AG04450 (cell line): ENCODE data around the gene AZU1. TPM values are rescaled to one million over a fixed set of nuclear protein-coding genes. Genes with fewer than 3 reads are reported as not detected.

ENCODE experiments used
- CTCF ChIA-PET: fragments of 300-600, 350-600 bp; formaldehyde crosslinking; extraction: SDS; loops from one replicate; lab custom pipeline; 2022; ENCODE audit warnings: antibody characterized with exemption, inconsistent platforms; lab: Charles Lee
- POLR2A ChIA-PET: fragments of 350-600 bp; formaldehyde crosslinking; extraction: SDS; loops from one replicate; lab custom pipeline; 2021; ENCODE audit warnings: antibody characterized with exemption, inconsistent platforms; lab: Yijun Ruan, JAX
- DNase-seq: peaks from one replicate; pipeline ENCODE4 v3.0.0-alpha.2; 2011; ENCODE audit warnings: low read depth, low spot score
- H3K27ac ChIP-seq: one replicate; pipeline ENCODE4 v1.5.1; 2012; ENCODE audit warnings: low read depth, low read length, control low read depth
- H3K27me3 ChIP-seq: one replicate; pipeline ENCODE4 v1.6.0; 2012; ENCODE audit warnings: low read length; ENCODE audit not compliant: control insufficient read depth, insufficient read depth
- H3K4me3 ChIP-seq: 2 replicates; pipeline ENCODE4 v1.5.1; 2011; ENCODE audit warnings: mild to moderate bottlenecking, low read depth, low read length, control low read depth
- H3K9me3 ChIP-seq: 2 replicates; pipeline ENCODE4 v1.5.1; 2012; ENCODE audit warnings: low read length; ENCODE audit not compliant: control insufficient read depth, insufficient read depth
- CTCF ChIP-seq: IDR thresholded peaks from 2 replicates; pipeline ENCODE4 v1.5.1; 2011; ENCODE audit warnings: low read depth, low read length, control low read depth, inconsistent platforms
- polyA plus RNA-seq: library from polyadenylated mRNA; depleted of rRNA; stranded (reverse); fragments of >200 nt; gene quantifications from 2 replicates; pipeline ENCODE4 v1.2.3, GENCODE V29; 2011

AZU1 gene
- polyA plus RNA-seq, 1 experiment, result 0.04 TPM

GRCh38 chr19:867301-867793 lies 39.7 kb downstream of the AZU1 start:
- Histone ChIP-seq H3K4me3 (no peak overlapping the region), H3K9me3 (peaks cover 11% of the 10 kb centered on the region; the same call in 1 of the 2 replicates), H3K27me3 (no peaks in the 10 kb centered on the region), H3K27ac (no peak overlapping the region)
- CTCF ChIA-PET, result no interaction called here
- DNase-seq, result no peak
- TF ChIP-seq CTCF, result no peak
- POLR2A ChIA-PET, result interaction anchor here (0.6 to 0.7 kb wide), 2 partner anchors 32 to 159 kb away, joined by 4 to 9 read pairs; partner anchors contain the start of gene CNN2

GRCh38 chr19:867855-868457 lies 40.3 kb downstream of the AZU1 start:
- H3K27ac ChIP-seq, result no peak overlapping the region
- no peak for DNase-seq
- H3K27me3 ChIP-seq, result no peaks in the 10 kb centered on the region
- H3K9me3 ChIP-seq, result peaks cover 7% of the 10 kb centered on the region; the same call in 1 of the 2 replicates
- POLR2A ChIA-PET, result interaction anchor here (0.6 kb wide), 1 partner anchor 158 kb away, joined by 9 read pairs; the partner anchor contains the start of gene CNN2
- no peak overlapping the region for H3K4me3 ChIP-seq
- TF ChIP-seq CTCF, result no peak
- CTCF ChIA-PET, result no interaction called here

DNA sequence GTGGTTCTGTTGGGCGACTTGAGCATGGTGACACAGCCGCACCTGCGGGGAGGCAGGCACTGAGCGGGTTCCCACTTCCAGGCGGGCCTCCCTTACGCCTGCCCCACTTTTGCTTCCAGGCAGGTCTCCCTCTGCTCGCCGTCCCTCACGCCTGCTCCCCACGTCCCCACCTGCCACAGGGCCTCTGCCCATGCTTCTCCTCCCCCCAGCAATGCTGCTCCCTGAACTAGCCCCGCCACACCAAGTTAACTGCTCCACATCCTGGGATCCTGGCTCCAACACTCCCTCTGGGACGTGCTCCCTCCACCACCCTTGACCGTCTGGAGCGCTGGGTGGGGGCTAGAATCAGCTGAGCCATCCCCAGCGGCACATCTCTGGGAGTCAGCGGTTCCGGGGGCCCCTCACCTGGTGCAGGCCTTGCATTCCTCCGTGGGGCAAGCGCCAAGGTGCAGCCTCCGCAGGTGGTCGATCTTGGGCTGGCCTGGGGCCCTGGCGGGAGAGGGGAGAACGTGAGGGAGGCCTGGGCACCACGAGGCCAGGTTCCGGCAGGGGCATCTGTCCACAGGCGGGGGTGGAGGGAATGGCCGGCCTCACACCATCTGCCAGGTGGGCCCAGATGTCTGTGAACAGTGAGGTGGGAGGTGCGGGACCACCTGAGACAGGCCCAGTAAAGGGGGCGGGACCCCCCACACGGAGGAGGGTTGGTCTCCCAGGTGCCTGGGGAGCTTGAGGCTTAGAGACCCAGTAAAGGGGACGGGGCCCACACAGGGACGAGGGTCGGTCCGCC lies 41.0 kb downstream of the AZU1 start:
- ChIA-PET POLR2A (no interaction called here), CTCF (no interaction called here)
- Histone ChIP-seq H3K9me3 (peaks cover 5% of the 10 kb centered on the region; the same call in 1 of the 2 replicates), H3K27me3 (no peaks in the 10 kb centered on the region), H3K27ac (peak overlapping the region; percentile 94), H3K4me3 (no peak overlapping the region)
- no peak for DNase-seq
- TF ChIP-seq CTCF, result no peak

GRCh38 chr19:869245-870177 lies 41.9 kb downstream of the AZU1 start:
- Histone ChIP-seq H3K9me3 (peaks cover 5% of the 10 kb centered on the region; the same call in 1 of the 2 replicates), H3K27ac (peak overlapping the region; percentile 94), H3K27me3 (no peaks in the 10 kb centered on the region), H3K4me3 (no peak overlapping the region)
- ChIA-PET POLR2A (no interaction called here), CTCF (no interaction called here)
- peak; percentile 90 for DNase-seq
- TF ChIP-seq CTCF, result no peak
